ENCODE data around the gene ITPRID2. TPM values are rescaled to one million over a fixed set of nuclear protein-coding genes. Genes with fewer than 3 reads are reported as not detected.

The ITPRID2 gene
- total and polyA plus RNA-seq, 4 donors = 59.5 to 167 (median 112) TPM

DNA sequence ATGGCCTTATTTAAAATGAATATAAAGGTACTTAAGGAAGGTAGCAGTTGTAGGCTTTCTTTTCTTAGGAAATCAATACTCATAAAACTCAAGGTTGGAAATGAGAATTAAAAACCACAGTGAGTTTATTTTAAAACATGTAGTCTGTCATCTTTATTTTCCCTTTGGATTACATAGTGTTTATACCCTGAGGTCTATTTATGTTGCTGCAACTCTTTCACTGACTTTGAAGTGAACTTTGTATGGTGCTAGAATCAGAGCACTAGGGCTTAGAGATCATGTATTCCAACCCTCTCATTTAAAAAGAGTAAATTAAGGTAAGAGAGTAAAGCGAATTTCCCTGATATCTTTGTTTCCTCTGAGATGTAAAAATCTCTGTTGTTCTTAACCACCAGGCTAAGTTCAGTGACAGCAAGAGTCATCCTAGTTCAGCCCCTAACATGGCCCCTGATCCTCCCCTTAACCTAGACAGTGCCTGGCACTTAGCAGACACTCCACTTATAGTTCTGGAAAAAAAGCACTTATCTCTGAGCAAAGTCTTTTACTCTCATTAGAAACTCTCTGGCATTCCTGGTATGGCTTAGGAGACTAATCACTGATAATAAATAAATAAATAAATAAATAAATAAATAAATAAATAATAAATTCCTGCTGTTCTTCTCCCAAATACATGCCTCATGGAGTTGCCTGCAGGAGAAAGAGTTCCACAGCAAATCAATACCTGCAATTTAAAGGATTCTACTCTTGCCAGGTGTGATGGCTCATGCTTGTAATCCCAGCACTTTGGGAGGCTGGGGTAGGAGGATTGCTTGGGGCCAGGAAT, 61.1 kb downstream of the ITPRID2 start:
- ATAC-seq (ENCODE audit: insufficient read depth, low FRiP score) = no peak
- Histone ChIP-seq H3K4me3 (no peak overlapping the region), H3K36me3 (ENCODE audit: control insufficient read depth in 4 of 4, insufficient read depth in 4 of 4, low read length in 4 of 4) (no peaks in the 10 kb centered on the region), H3K27ac (ENCODE audit: low read depth in 1 of 2, low read length in 1 of 2) (no peak overlapping the region), H3K27me3 (ENCODE audit: control insufficient read depth in 3 of 3, insufficient read depth in 3 of 3, low read length in 2 of 3) (no peaks in the 10 kb centered on the region), H3K9ac (ENCODE audit: insufficient read depth in 1 of 2, low read length in 2 of 2) (no peak overlapping the region), H3K4me1 (ENCODE audit: control insufficient read depth in 5 of 5, insufficient read depth in 5 of 5, low read length in 5 of 5) (peaks cover 0 to 5% (median 0%) of the 10 kb centered on the region in 5 donors), H3K9me3 (ENCODE audit: control insufficient read depth in 4 of 4, insufficient read depth in 3 of 4, low read length in 3 of 4) (no peaks in the 10 kb centered on the region)
- DNase-seq = no peak
- WGBS, 2 donors = 80 to 100% methylated on average over 1 of the region's 1 CpG
- TF ChIP-seq, protein P1, sequence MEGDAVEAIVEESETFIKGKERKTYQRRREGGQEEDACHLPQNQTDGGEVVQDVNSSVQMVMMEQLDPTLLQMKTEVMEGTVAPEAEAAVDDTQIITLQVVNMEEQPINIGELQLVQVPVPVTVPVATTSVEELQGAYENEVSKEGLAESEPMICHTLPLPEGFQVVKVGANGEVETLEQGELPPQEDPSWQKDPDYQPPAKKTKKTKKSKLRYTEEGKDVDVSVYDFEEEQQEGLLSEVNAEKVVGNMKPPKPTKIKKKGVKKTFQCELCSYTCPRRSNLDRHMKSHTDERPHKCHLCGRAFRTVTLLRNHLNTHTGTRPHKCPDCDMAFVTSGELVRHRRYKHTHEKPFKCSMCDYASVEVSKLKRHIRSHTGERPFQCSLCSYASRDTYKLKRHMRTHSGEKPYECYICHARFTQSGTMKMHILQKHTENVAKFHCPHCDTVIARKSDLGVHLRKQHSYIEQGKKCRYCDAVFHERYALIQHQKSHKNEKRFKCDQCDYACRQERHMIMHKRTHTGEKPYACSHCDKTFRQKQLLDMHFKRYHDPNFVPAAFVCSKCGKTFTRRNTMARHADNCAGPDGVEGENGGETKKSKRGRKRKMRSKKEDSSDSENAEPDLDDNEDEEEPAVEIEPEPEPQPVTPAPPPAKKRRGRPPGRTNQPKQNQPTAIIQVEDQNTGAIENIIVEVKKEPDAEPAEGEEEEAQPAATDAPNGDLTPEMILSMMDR (IDR thresholded peaks at IDR 0.05; ENCODE audit: control extremely low read depth, extremely low read depth) = no peak

DNA sequence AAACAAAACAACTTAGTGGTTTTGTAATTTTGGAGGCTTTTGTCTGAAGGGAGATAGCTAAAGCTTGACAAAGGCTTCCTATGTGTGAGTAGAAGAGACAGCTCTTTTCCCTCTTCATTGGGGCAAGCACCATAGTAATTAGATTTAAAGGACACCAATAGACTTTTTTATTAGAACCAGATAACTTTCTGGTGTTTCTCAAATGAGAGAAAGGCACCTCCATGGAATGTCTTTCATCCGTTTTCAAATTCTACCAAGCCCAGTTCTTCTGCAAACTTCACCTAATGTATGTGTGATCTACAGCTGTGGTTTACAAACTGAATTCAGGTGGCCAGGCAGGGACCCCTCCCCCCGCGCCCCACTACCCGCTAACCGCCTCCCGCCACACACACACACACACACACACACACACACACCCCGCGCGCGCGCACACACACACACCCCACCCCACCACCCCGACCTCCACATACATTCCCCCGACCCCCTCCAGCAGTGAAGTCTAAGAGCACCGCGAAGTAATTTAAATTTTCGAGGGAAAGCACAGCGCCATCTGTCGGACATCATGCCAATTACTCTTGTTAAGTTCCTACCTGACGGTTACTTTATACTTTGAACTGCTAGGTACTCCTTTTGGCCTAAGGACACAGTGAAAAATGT, 62.5 kb downstream of the ITPRID2 start:
- H3K9ac ChIP-seq (ENCODE audit: insufficient read depth in 1 of 2, low read length in 2 of 2) = peak overlapping the region in 1 of 2 donors; percentile 19
- no peak overlapping the region for H3K27ac ChIP-seq (ENCODE audit: low read depth in 1 of 2, low read length in 1 of 2)
- no peaks in the 10 kb centered on the region for H3K9me3 ChIP-seq (ENCODE audit: control insufficient read depth in 4 of 4, insufficient read depth in 3 of 4, low read length in 3 of 4)

DNA sequence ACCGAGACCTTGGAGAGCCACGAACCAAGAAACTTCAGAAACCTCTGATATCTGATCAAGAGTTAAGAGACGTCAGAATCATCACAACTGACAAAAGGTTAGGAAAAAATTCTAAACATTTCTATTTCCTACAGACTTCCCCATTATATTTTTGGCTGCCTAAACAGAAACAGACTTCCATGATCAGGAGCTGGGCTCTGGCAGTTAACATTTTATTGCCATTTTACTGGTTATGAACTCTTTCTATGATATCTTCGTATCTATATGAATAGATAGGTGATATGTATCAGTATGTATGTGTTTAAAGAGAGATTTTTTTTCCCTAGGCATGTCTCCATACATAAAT, 63.0 kb downstream of the ITPRID2 start:
- Histone ChIP-seq H3K27ac (ENCODE audit: low read depth in 1 of 2, low read length in 1 of 2) (no peak overlapping the region), H3K9me3 (ENCODE audit: control insufficient read depth in 4 of 4, insufficient read depth in 3 of 4, low read length in 3 of 4) (no peaks in the 10 kb centered on the region), H3K4me3 (no peak overlapping the region), H3K9ac (ENCODE audit: insufficient read depth in 1 of 2, low read length in 2 of 2) (no peak overlapping the region), H3K4me1 (ENCODE audit: control insufficient read depth in 5 of 5, insufficient read depth in 5 of 5, low read length in 5 of 5) (peaks cover 0 to 5% (median 0%) of the 10 kb centered on the region in 5 donors), H3K36me3 (ENCODE audit: control insufficient read depth in 4 of 4, insufficient read depth in 4 of 4, low read length in 4 of 4) (no peaks in the 10 kb centered on the region), H3K27me3 (ENCODE audit: control insufficient read depth in 3 of 3, insufficient read depth in 3 of 3, low read length in 2 of 3) (no peaks in the 10 kb centered on the region)
- TF ChIP-seq, protein P1 (IDR thresholded peaks at IDR 0.05; ENCODE audit: control extremely low read depth, extremely low read depth) = no peak
- DNase-seq = no peak
- 17 to 20% methylated on average over 4 of the region's 4 CpGs for WGBS, 2 donors
- ATAC-seq (ENCODE audit: insufficient read depth, low FRiP score) = no peak

More for the DNA sequence above, 62.5 kb downstream of the ITPRID2 start:
- DNase-seq (peak; percentile 74 to 89 (median 77)), ATAC-seq (ENCODE audit: insufficient read depth, low FRiP score) (peak; percentile 77)
- Histone ChIP-seq H3K4me1 (ENCODE audit: control insufficient read depth in 5 of 5, insufficient read depth in 5 of 5, low read length in 5 of 5) (peaks cover 0 to 5% (median 0%) of the 10 kb centered on the region in 5 donors), H3K36me3 (ENCODE audit: control insufficient read depth in 4 of 4, insufficient read depth in 4 of 4, low read length in 4 of 4) (no peaks in the 10 kb centered on the region), H3K4me3 (no peak overlapping the region), H3K27me3 (ENCODE audit: control insufficient read depth in 3 of 3, insufficient read depth in 3 of 3, low read length in 2 of 3) (no peaks in the 10 kb centered on the region)
- TF ChIP-seq, protein P1 (IDR thresholded peaks at IDR 0.05; ENCODE audit: control extremely low read depth, extremely low read depth) = peak; percentile 40
- WGBS, 2 donors = 5 to 11% methylated on average over 19 of the region's 19 CpGs

Measured in lung (tissue), 12 donors.